GM23338 (cell line): Measurements from ENCODE around the gene CACNA1D. TPM values are rescaled to one million over a fixed set of nuclear protein-coding genes. Genes with fewer than 3 reads are reported as not detected.

Source experiments
- ATAC-seq: fragments of 200-7000 bp; cut with Tn5 transposase; 3 replicates; pipeline ENCODE4 v1.9.1; 2020
- DNase-seq: peaks from one replicate; pipeline ENCODE4 v3.0.0-alpha.2; 2015; ENCODE audit warnings: low spot score
- H2AFZ ChIP-seq: fragments of 200-600 bp; sonication (generic); 2 replicates; pipeline ENCODE4 v1.8.0; 2016; ENCODE audit warnings: antibody characterized with exemption, mild to moderate bottlenecking, moderate library complexity
- H3F3A ChIP-seq: fragments of 200-600 bp; sonication (generic); replicated peaks from 2 replicates; pipeline ENCODE4 v1.8.0; 2017; ENCODE audit warnings: antibody characterized with exemption, mixed run types, low read depth
- H3K27ac ChIP-seq: fragments of 200-600 bp; sonication (generic); 2 replicates; pipeline ENCODE4 v1.6.1; 2016; ENCODE audit warnings: low read depth
- H3K27me3 ChIP-seq: fragments of 200-600 bp; sonication (generic); 2 replicates; pipeline ENCODE4 v1.8.0; 2016; ENCODE audit warnings: mild to moderate bottlenecking, mixed run types, moderate library complexity; ENCODE audit not compliant: insufficient read depth
- H3K36me3 ChIP-seq: fragments of 200-600 bp; sonication (generic); 2 replicates; pipeline ENCODE4 v1.8.0; 2016; ENCODE audit warnings: mild to moderate bottlenecking; ENCODE audit not compliant: insufficient read depth
- H3K4me1 ChIP-seq: fragments of 200-600 bp; sonication (generic); 2 replicates; pipeline ENCODE4 v1.8.0; 2016; ENCODE audit warnings: mild to moderate bottlenecking, moderate library complexity; ENCODE audit not compliant: insufficient read depth
- H3K4me2 ChIP-seq: fragments of 200-600 bp; sonication (generic); 2 replicates; pipeline ENCODE4 v1.7.1; 2017; ENCODE audit warnings: mixed run types
- H3K4me3 ChIP-seq: fragments of 200-600 bp; sonication (generic); 2 replicates; pipeline ENCODE4 v1.6.1; 2016; ENCODE audit warnings: mixed run types
- H3K79me2 ChIP-seq: fragments of 200-600 bp; sonication (generic); replicated peaks from 2 replicates; pipeline ENCODE4 v1.8.0; 2017; ENCODE audit warnings: mild to moderate bottlenecking; ENCODE audit not compliant: insufficient read depth
- H3K9me2 ChIP-seq: fragments of 200-600 bp; sonication (generic); 2 replicates; pipeline ENCODE4 v1.8.0; 2017; ENCODE audit not compliant: insufficient read depth
- H4K20me1 ChIP-seq: fragments of 200-600 bp; sonication (generic); replicated peaks from 2 replicates; pipeline ENCODE4 v1.8.0; 2017; ENCODE audit warnings: mild to moderate bottlenecking; ENCODE audit not compliant: insufficient read depth
- H3K27ac Mint-ChIP-seq: 2 replicates; pipeline ENCODE4 v1.8.0; 2020; ENCODE audit warnings: inconsistent platforms, mild to moderate bottlenecking, moderate library complexity, mixed read lengths
- H3K27me3 Mint-ChIP-seq: 3 replicates; pipeline ENCODE4 v1.8.0; 2022; ENCODE audit warnings: low read depth, mild to moderate bottlenecking, moderate library complexity, mixed read lengths, inconsistent platforms; ENCODE audit not compliant: insufficient read depth, poor library complexity
- H3K36me3 Mint-ChIP-seq: 3 replicates; pipeline ENCODE4 v1.8.0; 2021; ENCODE audit warnings: low read depth, mild to moderate bottlenecking, inconsistent platforms, moderate library complexity, mixed read lengths
- H3K4me1 Mint-ChIP-seq: 3 replicates; pipeline ENCODE4 v1.8.0; 2020; ENCODE audit warnings: mild to moderate bottlenecking, inconsistent platforms, mixed read lengths
- H3K4me3 Mint-ChIP-seq: 3 replicates; pipeline ENCODE4 v1.8.0; 2021; ENCODE audit warnings: moderate library complexity, mild to moderate bottlenecking, inconsistent platforms, mixed read lengths
- H3K9me3 Mint-ChIP-seq: 3 replicates; pipeline ENCODE4 v1.8.0; 2020; ENCODE audit warnings: moderate library complexity, mild to moderate bottlenecking, inconsistent platforms, mixed read lengths
- CREB1 ChIP-seq: fragments of 250-450 bp; sonication (Bioruptor Pico); IDR thresholded peaks from 2 replicates; pipeline ENCODE4 v1.5.0; 2020; ENCODE audit warnings: low read depth, mild to moderate bottlenecking, moderate library complexity
- CTCF ChIP-seq, 2 experiments: fragments of 200-600 bp in 1 of 2; sonication (generic) in 1 of 2; conservative IDR thresholded peaks; 2 replicates each; pipeline versions ENCODE4 v1.5.1 to v1.6.1; 2016 to 2017; ENCODE audit warnings: antibody characterized with exemption in 2 of 2, low read depth in 2 of 2, mild to moderate bottlenecking in 2 of 2, moderate library complexity in 1 of 2
- EZH2 ChIP-seq: fragments of 200-600 bp; sonication (generic); IDR thresholded peaks from one replicate; pipeline ENCODE4 v1.8.0; 2017; ENCODE audit warnings: antibody characterized with exemption, mild to moderate bottlenecking, low read depth; ENCODE audit not compliant: unreplicated experiment
- EZH2phosphoT487 ChIP-seq: fragments of 200-600 bp; sonication (generic); IDR thresholded peaks from one replicate; pipeline ENCODE4 v1.8.1; 2018; ENCODE audit warnings: antibody characterized with exemption; ENCODE audit not compliant: unreplicated experiment
- NANOG ChIP-seq: IDR thresholded peaks from 2 replicates; pipeline ENCODE4 v1.6.1; 2016; ENCODE audit warnings: antibody characterized with exemption, borderline replicate concordance
- POLR2AphosphoS5 ChIP-seq: IDR thresholded peaks from 2 replicates; pipeline ENCODE4 v1.6.1; 2016; ENCODE audit warnings: antibody characterized with exemption, low read depth
- STAT1 ChIP-seq: IDR thresholded peaks from one replicate; pipeline ENCODE4 v1.6.1; 2016; ENCODE audit warnings: antibody characterized with exemption; ENCODE audit not compliant: unreplicated experiment
- ZNF331 ChIP-seq: fragments of 250-450 bp; sonication (Bioruptor Pico); IDR thresholded peaks from 2 replicates; pipeline ENCODE4 v1.5.0; 2020; ENCODE audit warnings: low read depth, mild to moderate bottlenecking, moderate library complexity
- ZNF462 ChIP-seq: fragments of 250-450 bp; sonication (Bioruptor Pico); IDR thresholded peaks from 2 replicates; pipeline ENCODE4 v1.5.0; 2020; ENCODE audit warnings: mild to moderate bottlenecking, moderate library complexity
- polyA plus RNA-seq: library from polyadenylated mRNA; unstranded; fragments of >200 nt; fragmentation: Nextera tagmentation; extraction: Ambion mirVana; gene quantifications from 2 replicates; pipeline ENCODE4 v1.2.1, GENCODE V29; 2016
- total RNA-seq: library from RNA; depleted of rRNA; stranded (reverse); fragments of >200 nt; shearing (Covaris generic); gene quantifications from 2 replicates; pipeline ENCODE4 v1.2.3, GENCODE V29; 2014
- TF ChIP-seq, protein P1 (sequence below): IDR thresholded peaks from one replicate; pipeline ENCODE4 v1.6.1; 2018; ENCODE audit warnings: antibody characterized with exemption; ENCODE audit not compliant: unreplicated experiment

The CACNA1D gene
- total and polyA plus RNA-seq, 2 experiments from 2014 or later, result 1.7 to 1.8 TPM

DNA sequence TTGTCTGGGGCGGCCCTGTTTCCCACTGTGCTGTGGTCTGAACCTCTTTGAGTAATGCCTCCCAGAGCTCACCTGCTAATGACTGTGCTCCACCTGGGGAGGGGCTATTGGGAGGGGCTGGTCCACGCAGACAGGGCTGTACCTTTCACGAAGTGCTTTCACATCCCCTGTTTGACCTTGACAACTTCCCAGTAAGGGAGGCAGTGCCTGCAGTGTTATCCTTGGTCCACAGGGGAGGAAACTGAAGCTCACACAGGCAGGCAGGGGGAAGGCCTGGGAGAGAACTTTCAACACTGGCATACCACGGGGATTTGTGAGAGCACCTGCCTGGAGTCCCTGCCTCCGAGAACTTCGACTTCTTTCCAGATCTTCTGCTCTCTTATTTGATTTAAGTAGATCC is 91.2 kb downstream of the CACNA1D start (continued):
- TF ChIP-seq, protein P1, sequence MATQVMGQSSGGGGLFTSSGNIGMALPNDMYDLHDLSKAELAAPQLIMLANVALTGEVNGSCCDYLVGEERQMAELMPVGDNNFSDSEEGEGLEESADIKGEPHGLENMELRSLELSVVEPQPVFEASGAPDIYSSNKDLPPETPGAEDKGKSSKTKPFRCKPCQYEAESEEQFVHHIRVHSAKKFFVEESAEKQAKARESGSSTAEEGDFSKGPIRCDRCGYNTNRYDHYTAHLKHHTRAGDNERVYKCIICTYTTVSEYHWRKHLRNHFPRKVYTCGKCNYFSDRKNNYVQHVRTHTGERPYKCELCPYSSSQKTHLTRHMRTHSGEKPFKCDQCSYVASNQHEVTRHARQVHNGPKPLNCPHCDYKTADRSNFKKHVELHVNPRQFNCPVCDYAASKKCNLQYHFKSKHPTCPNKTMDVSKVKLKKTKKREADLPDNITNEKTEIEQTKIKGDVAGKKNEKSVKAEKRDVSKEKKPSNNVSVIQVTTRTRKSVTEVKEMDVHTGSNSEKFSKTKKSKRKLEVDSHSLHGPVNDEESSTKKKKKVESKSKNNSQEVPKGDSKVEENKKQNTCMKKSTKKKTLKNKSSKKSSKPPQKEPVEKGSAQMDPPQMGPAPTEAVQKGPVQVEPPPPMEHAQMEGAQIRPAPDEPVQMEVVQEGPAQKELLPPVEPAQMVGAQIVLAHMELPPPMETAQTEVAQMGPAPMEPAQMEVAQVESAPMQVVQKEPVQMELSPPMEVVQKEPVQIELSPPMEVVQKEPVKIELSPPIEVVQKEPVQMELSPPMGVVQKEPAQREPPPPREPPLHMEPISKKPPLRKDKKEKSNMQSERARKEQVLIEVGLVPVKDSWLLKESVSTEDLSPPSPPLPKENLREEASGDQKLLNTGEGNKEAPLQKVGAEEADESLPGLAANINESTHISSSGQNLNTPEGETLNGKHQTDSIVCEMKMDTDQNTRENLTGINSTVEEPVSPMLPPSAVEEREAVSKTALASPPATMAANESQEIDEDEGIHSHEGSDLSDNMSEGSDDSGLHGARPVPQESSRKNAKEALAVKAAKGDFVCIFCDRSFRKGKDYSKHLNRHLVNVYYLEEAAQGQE, result no peak
- TF ChIP-seq ZNF331, result no peak

- Histone ChIP-seq H3K4me2 (no peak overlapping the region), H3K36me3 (no peaks in the 10 kb centered on the region), H3K4me3 (no peak overlapping the region), H3K4me1 (no peaks in the 10 kb centered on the region), H3K27me3 (no peaks in the 10 kb centered on the region), H3F3A (no peaks in the 10 kb centered on the region), H3K27ac (no peak overlapping the region), H3K79me2 (no peaks in the 10 kb centered on the region), H4K20me1 (no peaks in the 10 kb centered on the region), H3K9me2 (0 out of 2 replicates have a peak, but pooled peaks cover 4% of the 10 kb centered on the region), H2AFZ (no peak overlapping the region)
- Mint-ChIP-seq H3K9me3 (no peaks in the 10 kb centered on the region), H3K36me3 (no peaks in the 10 kb centered on the region), H3K4me3 (no peak overlapping the region), H3K27me3 (peaks cover 8% of the 10 kb centered on the region), H3K27ac (no peak overlapping the region), H3K4me1 (peaks cover 2% of the 10 kb centered on the region; the same call in 2 of the 3 replicates)
- DNase-seq, result no peak
- ATAC-seq, result no peak
- no peak for TF ChIP-seq POLR2AphosphoS5
- TF ChIP-seq ZNF331, result no peak
- TF ChIP-seq STAT1, result no peak
- no peak for TF ChIP-seq CTCF (conservative IDR thresholded peaks at IDR 0.05; ENCODE audit: low read depth in 2 of 2)
- TF ChIP-seq EZH2, result no peak
- no peak for TF ChIP-seq EZH2phosphoT487
- TF ChIP-seq NANOG, result no peak
- TF ChIP-seq ZNF462, result no peak
- TF ChIP-seq CREB1, result no peak
- TF ChIP-seq, protein P1, result no peak
These were observed 93.7 kb downstream of the CACNA1D start for GRCh38 chr3:53588122-53588521.
